K562 (cell line): ENCODE results near the gene CAMK2A. TPM values are rescaled to one million over a fixed set of nuclear protein-coding genes. Genes with fewer than 3 reads are reported as not detected.

Source experiments
- ATAC-seq: fragments of 200-7000 bp; cut with Tn5 transposase; 3 replicates; pipeline ENCODE4 v1.9.1; 2020; ENCODE audit warnings: moderate library complexity
- BruUV-seq: library from RNA; stranded (reverse); fragments of 400-500 nt; replicated peaks from 2 replicates; lab custom pipeline; 2021; lab: Mats Ljungman, UMichigan
- CTCF ChIA-PET: fragments of 300-600 bp; formaldehyde crosslinking; extraction: SDS; loops from one replicate; lab custom pipeline; 2021; ENCODE audit warnings: low intra/inter-chr PET ratio; lab: Yijun Ruan, JAX
- POLR2A ChIA-PET: fragments of 300-600, 350-650 bp; sonication (Branson Sonifier 250); formaldehyde crosslinking; extraction: SDS; loops from one replicate; lab custom pipeline; 2021; ENCODE audit warnings: antibody characterized with exemption, inconsistent platforms; lab: Yijun Ruan, JAX
- DNase-seq, 4 experiments: peaks; one replicate each; pipeline versions ENCODE4 v3.0.0 to v3.0.0-alpha.2; 2011 to 2018; ENCODE audit warnings: low spot score in 3 of 4, mixed read lengths in 3 of 4; ENCODE audit errors: extremely low read depth in 1 of 4
- FAIRE-seq: peaks from 2 replicates; lab custom pipeline; 2011; peaks lifted over from hg19 to GRCh38; lab: Jason Lieb, UNC
- H2AFZ ChIP-seq: 2 replicates; pipeline ENCODE4 v1.6.0; 2011; ENCODE audit warnings: low read depth, low read length, control low read depth, inconsistent platforms
- H3K27ac ChIP-seq: fragments of 200-600 bp; 3 replicates; pipeline ENCODE4 v1.8.0; 2011; ENCODE audit warnings: low read depth, mild to moderate bottlenecking, control low read depth, inconsistent platforms, low read length, moderate library complexity, mixed read lengths; ENCODE audit errors: extremely low read depth
- H3K27me3 ChIP-seq, 2 experiments: fragments of 300-600 bp in 1 of 2; 2 replicates in 1 of 2; 3 replicates in 1 of 2; pipeline versions ENCODE4 v1.6.0 to v1.8.0; 2011; ENCODE audit warnings: inconsistent platforms in 2 of 2, low read length in 2 of 2, mild to moderate bottlenecking in 1 of 2, mixed read lengths in 1 of 2, moderate library complexity in 1 of 2; ENCODE audit not compliant: control insufficient read depth in 2 of 2, insufficient read depth in 2 of 2
- H3K36me3 ChIP-seq: fragments of 300-600 bp; 3 replicates; pipeline ENCODE4 v1.8.0; 2011; ENCODE audit warnings: mild to moderate bottlenecking, low read length, inconsistent platforms; ENCODE audit not compliant: control insufficient read depth, insufficient read depth
- H3K4me1 ChIP-seq, 2 experiments: fragments of 200-600 bp in 1 of 2; replicated peaks in 1 of 2; 2 replicates in 1 of 2; 3 replicates in 1 of 2; pipeline versions ENCODE4 v1.5.1 to v1.8.0; 2011; ENCODE audit warnings: inconsistent platforms in 2 of 2, low read length in 2 of 2, mild to moderate bottlenecking in 1 of 2, mixed read lengths in 1 of 2, moderate library complexity in 1 of 2; ENCODE audit not compliant: control insufficient read depth in 2 of 2, insufficient read depth in 2 of 2
- H3K4me2 ChIP-seq: 2 replicates; pipeline ENCODE4 v1.6.1; 2011; ENCODE audit warnings: low read length, control low read depth, inconsistent platforms, mixed read lengths; ENCODE audit not compliant: insufficient read depth
- H3K4me3 ChIP-seq: fragments of 200-600 bp; sonication (generic), shearing (Covaris generic); 2 replicates; pipeline ENCODE4 v1.5.1; 2016; ENCODE audit warnings: control low read depth, inconsistent platforms
- H3K79me2 ChIP-seq: fragments of 200-600 bp; 3 replicates; pipeline ENCODE4 v1.8.0; 2011; ENCODE audit warnings: low read length, inconsistent platforms; ENCODE audit not compliant: control insufficient read depth, insufficient read depth
- H3K9ac ChIP-seq, 2 experiments: 2 replicates each; pipeline versions ENCODE4 v1.6.0 to v1.6.1; 2011; ENCODE audit warnings: low read depth in 2 of 2, low read length in 2 of 2, control low read depth in 1 of 2, inconsistent platforms in 1 of 2, mild to moderate bottlenecking in 1 of 2, mixed read lengths in 1 of 2; ENCODE audit not compliant: insufficient read depth in 1 of 2
- H3K9me1 ChIP-seq: one replicate; pipeline ENCODE4 v1.6.0; 2011; ENCODE audit warnings: inconsistent platforms, mild to moderate bottlenecking, low read length, moderate library complexity; ENCODE audit not compliant: control insufficient read depth, insufficient read depth
- H3K9me3 ChIP-seq: replicated peaks from 2 replicates; pipeline ENCODE4 v1.5.1; 2011; ENCODE audit warnings: low read depth, low read length, inconsistent platforms; ENCODE audit not compliant: control insufficient read depth, insufficient read depth
- H4K20me1 ChIP-seq: replicated peaks from 2 replicates; pipeline ENCODE4 v1.6.1; 2011; ENCODE audit warnings: low read length, inconsistent platforms, mixed read lengths; ENCODE audit not compliant: control insufficient read depth, insufficient read depth
- CBFA2T3 ChIP-seq: fragments of 450-650 bp; IDR thresholded peaks from 2 replicates; pipeline ENCODE4 v1.6.1; 2017
- MEIS2 ChIP-seq: fragments of 450-650 bp; IDR thresholded peaks from 2 replicates; pipeline ENCODE4 v1.6.1; 2014; ENCODE audit warnings: mild to moderate bottlenecking; ENCODE audit not compliant: partially characterized antibody
- SNIP1 ChIP-seq: fragments of 450-650 bp; IDR thresholded peaks from 2 replicates; pipeline ENCODE4 v1.7.1; 2017; ENCODE audit warnings: low read depth, mild to moderate bottlenecking
- ZBTB17 ChIP-seq: fragments of 450-650 bp; formaldehyde crosslinking; IDR thresholded peaks from 2 replicates; pipeline ENCODE4 v1.4.0; 2020; ENCODE audit warnings: mild to moderate bottlenecking
- ZNF584 ChIP-seq: fragments of 200-800 bp; sonication (Bioruptor generic); IDR thresholded peaks from 2 replicates; pipeline ENCODE4 v1.6.1; 2016; ENCODE audit warnings: low read depth, mild to moderate bottlenecking, missing genetic modification characterization, missing compliant biosample characterization
- ZNF695 ChIP-seq: fragments of 450-650 bp; formaldehyde crosslinking; IDR thresholded peaks from 2 replicates; pipeline ENCODE4 v1.4.0; 2020; ENCODE audit warnings: mild to moderate bottlenecking, moderate library complexity
- ZNF785 ChIP-seq: fragments of 250-450 bp; sonication (Bioruptor Pico); IDR thresholded peaks from 2 replicates; pipeline ENCODE4 v1.4.0; 2020; ENCODE audit warnings: mild to moderate bottlenecking
- WGBS: fragments of 100-300 bp; shearing (Covaris generic); methylation state at CpG from one replicate; pipeline ENCODE4 v1.1.6; 2016; ENCODE audit warnings: low coverage, mixed read lengths; ENCODE audit not compliant: insufficient coverage; ENCODE audit errors: missing lambda C conversion rate; 5-methylcytosine and 5-hydroxymethylcytosine counted together
- in situ Hi-C: fragments of 300-500 bp; cut with MboI; formaldehyde crosslinking; loops from 4 replicates; pipeline ENCODE4 v1.15.0; 2018; ENCODE audit warnings: inconsistent platforms, mixed read lengths
- intact Hi-C: fragments of 100-400 bp; cut with micrococcal nuclease; formaldehyde crosslinking; loops from 2 replicates; pipeline ENCODE4 v1.14.2; 2022
- polyA plus RNA-seq, 8 experiments: library from polyadenylated mRNA; depleted of rRNA in 4 of 8; stranded (reverse) in 5 of 8; unstranded in 3 of 8; fragments of >200 nt; fragmentation: Nextera tagmentation in 2 of 8; fragmentation: Illumina TruSeq in 1 of 8; extraction: Ambion mirVana in 2 of 8; extraction: Trizol in 1 of 8; gene quantifications; 2 replicates each; pipeline versions ENCODE4 v1.2.1 to v1.2.3, GENCODE V29; 2011 to 2014; ENCODE audit warnings: inconsistent platforms in 1 of 8, missing spikeins in 1 of 8
- total RNA-seq, 7 experiments: library from RNA; depleted of rRNA in 6 of 7; stranded (reverse); fragments of >200 nt in 6 of 7; fragmentation: Illumina TruSeq in 2 of 7; extraction: Trizol in 2 of 7; gene quantifications; 2 replicates each; pipeline versions ENCODE4 v1.2.1 to v1.2.3, GENCODE V29; 2011 to 2021; ENCODE audit warnings: low replicate concordance in 1 of 7
- TF ChIP-seq, protein P1 (sequence below): fragments of 450-650 bp; IDR thresholded peaks from 2 replicates; pipeline ENCODE4 v1.6.1; 2016; ENCODE audit warnings: mild to moderate bottlenecking, moderate library complexity

CAMK2A gene
- total and polyA plus RNA-seq, 9 of the 15 experiments (the other 6 are each of a cell fraction or from before 2014, with no cell fraction given): 0.01 to 0.18 (median 0.04) TPM; not detected in 6

DNA sequence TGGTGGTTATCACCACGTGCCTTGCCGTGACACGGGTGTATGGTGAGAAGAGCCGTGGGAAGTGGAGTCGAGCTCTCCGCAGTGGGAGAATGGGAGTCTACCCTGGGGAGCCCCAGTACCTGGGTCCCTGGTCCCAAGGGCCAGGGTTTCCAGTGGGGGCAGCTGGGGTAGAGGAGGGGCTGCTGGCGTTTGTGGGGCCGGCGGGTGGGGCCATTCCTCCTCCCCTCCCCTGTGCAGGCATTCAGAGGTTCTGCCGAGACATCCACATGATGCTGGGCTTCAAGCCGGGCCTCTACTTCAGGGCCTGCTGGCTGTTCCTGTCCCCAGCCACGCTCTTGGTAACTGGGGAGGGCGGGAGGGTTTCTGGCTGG, 85.0 kb downstream of the CAMK2A start:
- Histone ChIP-seq H3K79me2 (no peaks in the 10 kb centered on the region), H3K4me2 (no peak overlapping the region), H2AFZ (0 out of 2 replicates have a peak overlapping the region, but pooled peaks have one; percentile 35), H3K9me1 (no peaks in the 10 kb centered on the region), H4K20me1 (peaks cover 7% of the 10 kb centered on the region), H3K4me3 (no peak overlapping the region), H3K9me3 (no peaks in the 10 kb centered on the region), H3K27ac (no peak overlapping the region), H3K27me3 (peaks cover 30 to 70% of the 10 kb centered on the region in 2 experiments), H3K9ac (no peak overlapping the region), H3K4me1 (peaks cover 0 to 8% of the 10 kb centered on the region in 2 experiments; a peak in 1 of 5 replicates), H3K36me3 (no peaks in the 10 kb centered on the region)
- no TSS peak for BruUV-seq
- ChIA-PET POLR2A (interaction anchor here (2.3 kb wide), 1 partner anchor 11 kb away, joined by 6 read pairs; no protein-coding TSS in a partner anchor), CTCF (no interaction called here)
- in situ Hi-C loops: no loop called here
- TF ChIP-seq ZNF695 (CRISPR knock-in tag) (no peak), CBFA2T3 (no peak), ZBTB17 (CRISPR knock-in tag) (no peak), SNIP1 (no peak), ZNF584 (no peak), MEIS2 (no peak), ZNF785 (CRISPR knock-in tag) (no peak)
- TF ChIP-seq, protein P1, sequence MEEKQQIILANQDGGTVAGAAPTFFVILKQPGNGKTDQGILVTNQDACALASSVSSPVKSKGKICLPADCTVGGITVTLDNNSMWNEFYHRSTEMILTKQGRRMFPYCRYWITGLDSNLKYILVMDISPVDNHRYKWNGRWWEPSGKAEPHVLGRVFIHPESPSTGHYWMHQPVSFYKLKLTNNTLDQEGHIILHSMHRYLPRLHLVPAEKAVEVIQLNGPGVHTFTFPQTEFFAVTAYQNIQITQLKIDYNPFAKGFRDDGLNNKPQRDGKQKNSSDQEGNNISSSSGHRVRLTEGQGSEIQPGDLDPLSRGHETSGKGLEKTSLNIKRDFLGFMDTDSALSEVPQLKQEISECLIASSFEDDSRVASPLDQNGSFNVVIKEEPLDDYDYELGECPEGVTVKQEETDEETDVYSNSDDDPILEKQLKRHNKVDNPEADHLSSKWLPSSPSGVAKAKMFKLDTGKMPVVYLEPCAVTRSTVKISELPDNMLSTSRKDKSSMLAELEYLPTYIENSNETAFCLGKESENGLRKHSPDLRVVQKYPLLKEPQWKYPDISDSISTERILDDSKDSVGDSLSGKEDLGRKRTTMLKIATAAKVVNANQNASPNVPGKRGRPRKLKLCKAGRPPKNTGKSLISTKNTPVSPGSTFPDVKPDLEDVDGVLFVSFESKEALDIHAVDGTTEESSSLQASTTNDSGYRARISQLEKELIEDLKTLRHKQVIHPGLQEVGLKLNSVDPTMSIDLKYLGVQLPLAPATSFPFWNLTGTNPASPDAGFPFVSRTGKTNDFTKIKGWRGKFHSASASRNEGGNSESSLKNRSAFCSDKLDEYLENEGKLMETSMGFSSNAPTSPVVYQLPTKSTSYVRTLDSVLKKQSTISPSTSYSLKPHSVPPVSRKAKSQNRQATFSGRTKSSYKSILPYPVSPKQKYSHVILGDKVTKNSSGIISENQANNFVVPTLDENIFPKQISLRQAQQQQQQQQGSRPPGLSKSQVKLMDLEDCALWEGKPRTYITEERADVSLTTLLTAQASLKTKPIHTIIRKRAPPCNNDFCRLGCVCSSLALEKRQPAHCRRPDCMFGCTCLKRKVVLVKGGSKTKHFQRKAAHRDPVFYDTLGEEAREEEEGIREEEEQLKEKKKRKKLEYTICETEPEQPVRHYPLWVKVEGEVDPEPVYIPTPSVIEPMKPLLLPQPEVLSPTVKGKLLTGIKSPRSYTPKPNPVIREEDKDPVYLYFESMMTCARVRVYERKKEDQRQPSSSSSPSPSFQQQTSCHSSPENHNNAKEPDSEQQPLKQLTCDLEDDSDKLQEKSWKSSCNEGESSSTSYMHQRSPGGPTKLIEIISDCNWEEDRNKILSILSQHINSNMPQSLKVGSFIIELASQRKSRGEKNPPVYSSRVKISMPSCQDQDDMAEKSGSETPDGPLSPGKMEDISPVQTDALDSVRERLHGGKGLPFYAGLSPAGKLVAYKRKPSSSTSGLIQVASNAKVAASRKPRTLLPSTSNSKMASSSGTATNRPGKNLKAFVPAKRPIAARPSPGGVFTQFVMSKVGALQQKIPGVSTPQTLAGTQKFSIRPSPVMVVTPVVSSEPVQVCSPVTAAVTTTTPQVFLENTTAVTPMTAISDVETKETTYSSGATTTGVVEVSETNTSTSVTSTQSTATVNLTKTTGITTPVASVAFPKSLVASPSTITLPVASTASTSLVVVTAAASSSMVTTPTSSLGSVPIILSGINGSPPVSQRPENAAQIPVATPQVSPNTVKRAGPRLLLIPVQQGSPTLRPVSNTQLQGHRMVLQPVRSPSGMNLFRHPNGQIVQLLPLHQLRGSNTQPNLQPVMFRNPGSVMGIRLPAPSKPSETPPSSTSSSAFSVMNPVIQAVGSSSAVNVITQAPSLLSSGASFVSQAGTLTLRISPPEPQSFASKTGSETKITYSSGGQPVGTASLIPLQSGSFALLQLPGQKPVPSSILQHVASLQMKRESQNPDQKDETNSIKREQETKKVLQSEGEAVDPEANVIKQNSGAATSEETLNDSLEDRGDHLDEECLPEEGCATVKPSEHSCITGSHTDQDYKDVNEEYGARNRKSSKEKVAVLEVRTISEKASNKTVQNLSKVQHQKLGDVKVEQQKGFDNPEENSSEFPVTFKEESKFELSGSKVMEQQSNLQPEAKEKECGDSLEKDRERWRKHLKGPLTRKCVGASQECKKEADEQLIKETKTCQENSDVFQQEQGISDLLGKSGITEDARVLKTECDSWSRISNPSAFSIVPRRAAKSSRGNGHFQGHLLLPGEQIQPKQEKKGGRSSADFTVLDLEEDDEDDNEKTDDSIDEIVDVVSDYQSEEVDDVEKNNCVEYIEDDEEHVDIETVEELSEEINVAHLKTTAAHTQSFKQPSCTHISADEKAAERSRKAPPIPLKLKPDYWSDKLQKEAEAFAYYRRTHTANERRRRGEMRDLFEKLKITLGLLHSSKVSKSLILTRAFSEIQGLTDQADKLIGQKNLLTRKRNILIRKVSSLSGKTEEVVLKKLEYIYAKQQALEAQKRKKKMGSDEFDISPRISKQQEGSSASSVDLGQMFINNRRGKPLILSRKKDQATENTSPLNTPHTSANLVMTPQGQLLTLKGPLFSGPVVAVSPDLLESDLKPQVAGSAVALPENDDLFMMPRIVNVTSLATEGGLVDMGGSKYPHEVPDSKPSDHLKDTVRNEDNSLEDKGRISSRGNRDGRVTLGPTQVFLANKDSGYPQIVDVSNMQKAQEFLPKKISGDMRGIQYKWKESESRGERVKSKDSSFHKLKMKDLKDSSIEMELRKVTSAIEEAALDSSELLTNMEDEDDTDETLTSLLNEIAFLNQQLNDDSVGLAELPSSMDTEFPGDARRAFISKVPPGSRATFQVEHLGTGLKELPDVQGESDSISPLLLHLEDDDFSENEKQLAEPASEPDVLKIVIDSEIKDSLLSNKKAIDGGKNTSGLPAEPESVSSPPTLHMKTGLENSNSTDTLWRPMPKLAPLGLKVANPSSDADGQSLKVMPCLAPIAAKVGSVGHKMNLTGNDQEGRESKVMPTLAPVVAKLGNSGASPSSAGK: peak; percentile 42
- 11% methylated on average over 8 of the region's 13 CpGs for WGBS
- intact Hi-C loops: no loop called here
- DNase-seq: no peak
- no peak for ATAC-seq
- no peak for FAIRE-seq
